GM23338 (cell line): ENCODE results near the gene OR2B2. TPM values are rescaled to one million over a fixed set of nuclear protein-coding genes. Genes with fewer than 3 reads are reported as not detected.
"Not testable (repeated sequence)": the region's sequence is repeated elsewhere in the genome, so short reads cannot be mapped to it uniquely, and the experiment has no call there.

Experiments
- ATAC-seq: fragments of 200-7000 bp; cut with Tn5 transposase; 3 replicates; pipeline ENCODE4 v1.9.1; 2020
- DNase-seq: peaks from one replicate; pipeline ENCODE4 v3.0.0-alpha.2; 2015; ENCODE audit warnings: low spot score
- H2AFZ ChIP-seq: fragments of 200-600 bp; sonication (generic); 2 replicates; pipeline ENCODE4 v1.8.0; 2016; ENCODE audit warnings: antibody characterized with exemption, mild to moderate bottlenecking, moderate library complexity
- H3F3A ChIP-seq: fragments of 200-600 bp; sonication (generic); replicated peaks from 2 replicates; pipeline ENCODE4 v1.8.0; 2017; ENCODE audit warnings: antibody characterized with exemption, mixed run types, low read depth
- H3K27ac ChIP-seq: fragments of 200-600 bp; sonication (generic); 2 replicates; pipeline ENCODE4 v1.6.1; 2016; ENCODE audit warnings: low read depth
- H3K27me3 ChIP-seq: fragments of 200-600 bp; sonication (generic); 2 replicates; pipeline ENCODE4 v1.8.0; 2016; ENCODE audit warnings: mild to moderate bottlenecking, mixed run types, moderate library complexity; ENCODE audit not compliant: insufficient read depth
- H3K36me3 ChIP-seq: fragments of 200-600 bp; sonication (generic); 2 replicates; pipeline ENCODE4 v1.8.0; 2016; ENCODE audit warnings: mild to moderate bottlenecking; ENCODE audit not compliant: insufficient read depth
- H3K4me1 ChIP-seq: fragments of 200-600 bp; sonication (generic); 2 replicates; pipeline ENCODE4 v1.8.0; 2016; ENCODE audit warnings: mild to moderate bottlenecking, moderate library complexity; ENCODE audit not compliant: insufficient read depth
- H3K4me2 ChIP-seq: fragments of 200-600 bp; sonication (generic); 2 replicates; pipeline ENCODE4 v1.7.1; 2017; ENCODE audit warnings: mixed run types
- H3K4me3 ChIP-seq: fragments of 200-600 bp; sonication (generic); 2 replicates; pipeline ENCODE4 v1.6.1; 2016; ENCODE audit warnings: mixed run types
- H3K79me2 ChIP-seq: fragments of 200-600 bp; sonication (generic); replicated peaks from 2 replicates; pipeline ENCODE4 v1.8.0; 2017; ENCODE audit warnings: mild to moderate bottlenecking; ENCODE audit not compliant: insufficient read depth
- H3K9me2 ChIP-seq: fragments of 200-600 bp; sonication (generic); 2 replicates; pipeline ENCODE4 v1.8.0; 2017; ENCODE audit not compliant: insufficient read depth
- H4K20me1 ChIP-seq: fragments of 200-600 bp; sonication (generic); replicated peaks from 2 replicates; pipeline ENCODE4 v1.8.0; 2017; ENCODE audit warnings: mild to moderate bottlenecking; ENCODE audit not compliant: insufficient read depth
- H3K27ac Mint-ChIP-seq: 2 replicates; pipeline ENCODE4 v1.8.0; 2020; ENCODE audit warnings: inconsistent platforms, mild to moderate bottlenecking, moderate library complexity, mixed read lengths
- H3K27me3 Mint-ChIP-seq: 3 replicates; pipeline ENCODE4 v1.8.0; 2022; ENCODE audit warnings: low read depth, mild to moderate bottlenecking, moderate library complexity, mixed read lengths, inconsistent platforms; ENCODE audit not compliant: insufficient read depth, poor library complexity
- H3K36me3 Mint-ChIP-seq: 3 replicates; pipeline ENCODE4 v1.8.0; 2021; ENCODE audit warnings: low read depth, mild to moderate bottlenecking, inconsistent platforms, moderate library complexity, mixed read lengths
- H3K4me1 Mint-ChIP-seq: 3 replicates; pipeline ENCODE4 v1.8.0; 2020; ENCODE audit warnings: mild to moderate bottlenecking, inconsistent platforms, mixed read lengths
- H3K4me3 Mint-ChIP-seq: 3 replicates; pipeline ENCODE4 v1.8.0; 2021; ENCODE audit warnings: moderate library complexity, mild to moderate bottlenecking, inconsistent platforms, mixed read lengths
- H3K9me3 Mint-ChIP-seq: 3 replicates; pipeline ENCODE4 v1.8.0; 2020; ENCODE audit warnings: moderate library complexity, mild to moderate bottlenecking, inconsistent platforms, mixed read lengths
- CREB1 ChIP-seq: fragments of 250-450 bp; sonication (Bioruptor Pico); IDR thresholded peaks from 2 replicates; pipeline ENCODE4 v1.5.0; 2020; ENCODE audit warnings: low read depth, mild to moderate bottlenecking, moderate library complexity
- EZH2phosphoT487 ChIP-seq: fragments of 200-600 bp; sonication (generic); IDR thresholded peaks from one replicate; pipeline ENCODE4 v1.8.1; 2018; ENCODE audit warnings: antibody characterized with exemption; ENCODE audit not compliant: unreplicated experiment
- JUNB ChIP-seq: IDR thresholded peaks from one replicate; pipeline ENCODE4 v1.6.1; 2016; ENCODE audit warnings: antibody characterized with exemption; ENCODE audit not compliant: unreplicated experiment
- POLR2AphosphoS5 ChIP-seq: IDR thresholded peaks from 2 replicates; pipeline ENCODE4 v1.6.1; 2016; ENCODE audit warnings: antibody characterized with exemption, low read depth
- REST ChIP-seq: IDR thresholded peaks from one replicate; pipeline ENCODE4 v1.6.1; 2018; ENCODE audit warnings: antibody characterized with exemption; ENCODE audit not compliant: unreplicated experiment
- STAT1 ChIP-seq: IDR thresholded peaks from one replicate; pipeline ENCODE4 v1.6.1; 2016; ENCODE audit warnings: antibody characterized with exemption; ENCODE audit not compliant: unreplicated experiment
- ZNF114 ChIP-seq: fragments of 250-450 bp; sonication (Bioruptor Pico); IDR thresholded peaks from 2 replicates; pipeline ENCODE4 v1.5.0; 2020; ENCODE audit warnings: mild to moderate bottlenecking, moderate library complexity
- ZNF331 ChIP-seq: fragments of 250-450 bp; sonication (Bioruptor Pico); IDR thresholded peaks from 2 replicates; pipeline ENCODE4 v1.5.0; 2020; ENCODE audit warnings: low read depth, mild to moderate bottlenecking, moderate library complexity
- polyA plus RNA-seq: library from polyadenylated mRNA; unstranded; fragments of >200 nt; fragmentation: Nextera tagmentation; extraction: Ambion mirVana; gene quantifications from 2 replicates; pipeline ENCODE4 v1.2.1, GENCODE V29; 2016
- total RNA-seq: library from RNA; depleted of rRNA; stranded (reverse); fragments of >200 nt; shearing (Covaris generic); gene quantifications from 2 replicates; pipeline ENCODE4 v1.2.3, GENCODE V29; 2014
- TF ChIP-seq, protein P1 (sequence below), 2 experiments: fragments of 200-600 bp in 1 of 2; sonication (generic) in 1 of 2; conservative IDR thresholded peaks; 2 replicates each; pipeline versions ENCODE4 v1.5.1 to v1.6.1; 2016 to 2017; ENCODE audit warnings: antibody characterized with exemption in 2 of 2, low read depth in 2 of 2, mild to moderate bottlenecking in 2 of 2, moderate library complexity in 1 of 2
- TF ChIP-seq, protein P2 (sequence below): IDR thresholded peaks from 2 replicates; pipeline ENCODE4 v1.6.1; 2016; ENCODE audit warnings: antibody characterized with exemption

OR2B2 gene
- total and polyA plus RNA-seq, 2 experiments from 2014 or later = 0.38 TPM; not detected in 1

DNA sequence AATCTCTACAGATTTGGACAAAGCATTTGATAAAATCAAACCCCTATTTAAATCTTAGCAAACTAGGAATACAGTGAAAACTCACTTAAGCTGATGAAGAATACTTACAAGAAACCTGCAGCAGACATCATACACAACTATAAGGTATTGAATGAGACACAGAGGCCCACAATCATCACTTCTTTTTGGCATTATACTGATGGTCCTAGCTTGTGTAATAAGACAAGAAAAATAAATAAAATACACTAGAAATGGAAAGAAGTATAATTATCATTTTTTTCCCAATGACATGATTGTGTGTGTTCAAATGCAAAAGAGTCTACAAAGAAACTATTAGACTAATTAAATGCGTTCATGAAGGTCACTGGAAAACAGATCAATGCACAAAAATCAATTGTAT, 36.0 kb upstream of the OR2B2 start:
- ATAC-seq = no peak
- no peak for DNase-seq
- H3K36me3 ChIP-seq = no peaks in the 10 kb centered on the region

GRCh38 chr6:27943072-27943471, 30.9 kb upstream of the OR2B2 start:
- peak overlapping the region; percentile 47; the same call in 2 of the 3 replicates for H3K4me3 Mint-ChIP-seq
- not testable (repeated sequence) for H3F3A ChIP-seq, H3K4me1 ChIP-seq, H3K9me3 Mint-ChIP-seq, H3K36me3 Mint-ChIP-seq, H3K27ac ChIP-seq, H3K79me2 ChIP-seq, H3K9me2 ChIP-seq, H3K27ac Mint-ChIP-seq, H4K20me1 ChIP-seq, H3K27me3 Mint-ChIP-seq, H3K27me3 ChIP-seq, H3K36me3 ChIP-seq, H3K4me1 Mint-ChIP-seq
- Histone ChIP-seq H3K4me3 (peak overlapping the region; percentile 3; the same call in 1 of the 2 replicates), H2AFZ (peak overlapping the region; percentile 34), H3K4me2 (0 out of 2 replicates have a peak overlapping the region, but pooled peaks have one; percentile 27)
- ATAC-seq = 0 out of 3 replicates have a peak, but pooled peaks have one; percentile 28
- peak; percentile 31 for DNase-seq

More for the DNA sequence above, 36.0 kb upstream of the OR2B2 start:
- Mint-ChIP-seq H3K27me3 (no peaks in the 10 kb centered on the region), H3K36me3 (no peaks in the 10 kb centered on the region), H3K4me3 (no peak overlapping the region), H3K4me1 (peaks cover 1% of the 10 kb centered on the region; the same call in 1 of the 3 replicates), H3K27ac (no peak overlapping the region), H3K9me3 (peaks cover 8% of the 10 kb centered on the region; the same call in 1 of the 3 replicates)
- Histone ChIP-seq H3K9me2 (no peaks in the 10 kb centered on the region), H2AFZ (no peak overlapping the region), H3K4me2 (no peak overlapping the region), H3K27ac (no peak overlapping the region), H3K4me3 (no peak overlapping the region), H3K4me1 (no peaks in the 10 kb centered on the region), H3F3A (no peaks in the 10 kb centered on the region), H3K79me2 (no peaks in the 10 kb centered on the region), H4K20me1 (no peaks in the 10 kb centered on the region), H3K27me3 (no peaks in the 10 kb centered on the region)
- TF ChIP-seq, protein P1, sequence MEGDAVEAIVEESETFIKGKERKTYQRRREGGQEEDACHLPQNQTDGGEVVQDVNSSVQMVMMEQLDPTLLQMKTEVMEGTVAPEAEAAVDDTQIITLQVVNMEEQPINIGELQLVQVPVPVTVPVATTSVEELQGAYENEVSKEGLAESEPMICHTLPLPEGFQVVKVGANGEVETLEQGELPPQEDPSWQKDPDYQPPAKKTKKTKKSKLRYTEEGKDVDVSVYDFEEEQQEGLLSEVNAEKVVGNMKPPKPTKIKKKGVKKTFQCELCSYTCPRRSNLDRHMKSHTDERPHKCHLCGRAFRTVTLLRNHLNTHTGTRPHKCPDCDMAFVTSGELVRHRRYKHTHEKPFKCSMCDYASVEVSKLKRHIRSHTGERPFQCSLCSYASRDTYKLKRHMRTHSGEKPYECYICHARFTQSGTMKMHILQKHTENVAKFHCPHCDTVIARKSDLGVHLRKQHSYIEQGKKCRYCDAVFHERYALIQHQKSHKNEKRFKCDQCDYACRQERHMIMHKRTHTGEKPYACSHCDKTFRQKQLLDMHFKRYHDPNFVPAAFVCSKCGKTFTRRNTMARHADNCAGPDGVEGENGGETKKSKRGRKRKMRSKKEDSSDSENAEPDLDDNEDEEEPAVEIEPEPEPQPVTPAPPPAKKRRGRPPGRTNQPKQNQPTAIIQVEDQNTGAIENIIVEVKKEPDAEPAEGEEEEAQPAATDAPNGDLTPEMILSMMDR (conservative IDR thresholded peaks at IDR 0.05; ENCODE audit: low read depth in 2 of 2) = no peak
- TF ChIP-seq REST = no peak
- TF ChIP-seq CREB1 = no peak
- TF ChIP-seq ZNF331 (CRISPR knock-in tag) = no peak
- TF ChIP-seq, protein P2, sequence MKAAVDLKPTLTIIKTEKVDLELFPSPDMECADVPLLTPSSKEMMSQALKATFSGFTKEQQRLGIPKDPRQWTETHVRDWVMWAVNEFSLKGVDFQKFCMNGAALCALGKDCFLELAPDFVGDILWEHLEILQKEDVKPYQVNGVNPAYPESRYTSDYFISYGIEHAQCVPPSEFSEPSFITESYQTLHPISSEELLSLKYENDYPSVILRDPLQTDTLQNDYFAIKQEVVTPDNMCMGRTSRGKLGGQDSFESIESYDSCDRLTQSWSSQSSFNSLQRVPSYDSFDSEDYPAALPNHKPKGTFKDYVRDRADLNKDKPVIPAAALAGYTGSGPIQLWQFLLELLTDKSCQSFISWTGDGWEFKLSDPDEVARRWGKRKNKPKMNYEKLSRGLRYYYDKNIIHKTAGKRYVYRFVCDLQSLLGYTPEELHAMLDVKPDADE = no peak
- TF ChIP-seq EZH2phosphoT487 = no peak
- TF ChIP-seq ZNF114 = no peak
- no peak for TF ChIP-seq POLR2AphosphoS5
- TF ChIP-seq JUNB = no peak
- TF ChIP-seq STAT1 = no peak
